Measurements from ENCODE around the gene DNAI2.

DNA sequence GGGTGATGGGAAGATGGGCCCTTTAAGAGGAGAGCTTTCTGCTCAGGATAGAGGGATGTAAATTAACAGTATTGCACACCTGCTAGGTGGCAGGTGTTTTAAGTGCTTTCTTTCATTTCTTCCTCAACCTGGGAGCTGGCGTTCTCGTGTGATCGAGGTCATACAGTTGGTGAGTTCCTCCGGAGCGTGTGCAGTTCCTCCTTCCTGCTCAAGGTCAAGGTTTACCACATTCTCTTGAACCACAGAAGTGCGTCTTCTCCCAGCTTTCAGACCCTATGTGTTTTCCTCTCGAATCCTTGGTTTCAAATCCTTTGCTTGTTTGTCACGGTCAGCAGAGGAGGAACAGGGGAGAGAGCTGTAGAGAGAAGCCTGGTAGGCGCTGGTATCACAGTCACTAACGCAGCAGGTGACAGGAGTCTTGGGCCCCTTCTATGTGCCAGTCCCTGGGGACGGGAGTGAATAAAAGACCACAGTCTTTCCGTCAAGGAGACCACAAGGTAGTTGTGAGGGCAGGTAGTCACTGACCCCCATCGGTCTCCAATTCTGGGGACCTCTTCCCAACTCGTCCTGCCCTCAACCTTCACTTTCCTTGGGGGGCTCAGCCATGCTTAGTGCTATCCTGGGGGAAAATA is 791 bp downstream of the DNAI2 start:
- no peak for TF ChIP-seq POLR2AphosphoS5 (IDR thresholded peaks at IDR 0.05; ENCODE audit: low read depth, low read length)
- TF ChIP-seq POLR2A (IDR thresholded peaks at IDR 0.05; ENCODE audit: low read depth, low read length): no peak
